NCI-H128 (cell line): ENCODE data around the gene OCA2.
"Not testable (repeated sequence)": the region's sequence is repeated elsewhere in the genome, so short reads cannot be mapped to it uniquely, and the experiment has no call there.

Source experiments
- DNase-seq: peaks from one replicate; lab custom pipeline; 2025; ENCODE audit not compliant: unreplicated experiment; lab: John Stamatoyannopoulos, UW

OCA2 gene

DNA sequence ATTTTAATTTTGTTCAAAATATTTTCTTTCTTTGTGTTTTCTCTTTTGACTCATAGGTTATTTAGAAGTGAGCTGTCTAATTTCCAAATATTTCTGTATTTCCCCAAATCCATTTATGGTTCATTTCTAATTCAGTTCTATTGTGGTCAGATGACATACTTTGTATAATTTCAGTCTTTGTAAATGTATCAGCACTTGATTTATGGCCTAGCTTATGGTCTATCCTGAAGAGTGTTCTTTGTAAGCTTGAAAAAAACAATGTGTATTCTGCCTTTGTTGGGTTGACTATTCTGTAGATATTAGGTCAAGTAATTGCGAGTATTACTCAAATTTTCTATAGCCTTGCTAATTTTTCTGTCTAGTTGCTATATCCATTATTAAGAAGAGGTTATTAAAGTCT, 311.2 kb downstream of the OCA2 start:
- no peak for DNase-seq

DNA sequence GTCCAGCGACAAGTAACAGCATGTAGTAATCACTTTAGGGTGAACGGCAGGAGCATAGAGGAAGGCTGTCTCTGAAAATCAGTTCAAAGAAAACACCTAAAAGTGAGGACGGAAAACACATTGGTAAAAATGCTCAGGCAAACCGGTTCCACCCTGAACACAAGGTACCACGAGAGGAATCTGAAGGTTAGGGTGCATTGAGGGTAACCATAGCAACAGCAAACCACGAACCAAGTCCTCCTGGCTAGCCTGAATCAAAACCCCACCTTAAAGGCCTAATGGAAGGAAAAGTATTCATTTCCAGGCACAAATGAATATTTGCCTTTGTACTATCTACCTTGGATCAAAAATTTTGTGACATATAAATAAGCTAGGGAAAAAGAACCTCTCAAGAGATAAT, 315.0 kb downstream of the OCA2 start:
- DNase-seq: no peak

DNA sequence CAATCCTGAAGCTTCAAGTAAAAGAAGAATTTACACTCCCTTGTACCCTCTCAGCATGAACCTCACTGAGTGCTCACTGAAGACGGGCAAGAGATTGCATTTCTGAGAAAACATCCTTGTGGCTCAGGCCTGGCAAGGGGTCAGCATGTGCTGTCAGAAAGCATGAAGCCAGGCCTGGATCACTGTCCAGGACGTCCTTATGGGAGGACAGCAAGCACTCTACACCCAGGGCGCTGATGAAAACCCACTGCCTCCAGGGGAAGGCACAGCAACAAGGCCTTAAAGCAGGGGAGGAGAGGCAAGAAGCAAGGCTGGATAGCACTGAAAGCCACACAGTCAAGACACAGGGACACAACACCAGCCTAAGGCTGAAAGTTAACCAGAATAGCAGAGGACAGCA, 315.4 kb downstream of the OCA2 start:
- no peak for DNase-seq

DNA sequence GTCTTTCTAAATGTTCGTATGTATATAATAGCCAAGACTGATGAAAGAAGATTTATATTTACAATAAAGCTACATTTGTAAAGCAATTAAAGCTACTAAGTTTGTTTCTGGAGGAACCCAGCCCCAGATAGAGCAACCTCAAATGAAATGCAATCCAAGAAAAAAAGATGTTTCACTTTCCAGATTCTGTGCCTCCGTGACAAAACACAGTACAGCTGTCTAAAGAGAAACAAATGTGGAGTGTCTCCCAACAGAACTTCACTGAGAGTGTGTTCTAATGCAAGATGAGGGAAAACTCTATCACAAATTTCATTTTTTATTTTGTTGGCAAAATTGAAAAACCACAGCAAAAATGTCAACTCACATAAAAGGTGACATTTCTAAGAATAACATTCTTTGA, 317.0 kb downstream of the OCA2 start:
- no peak for DNase-seq

DNA sequence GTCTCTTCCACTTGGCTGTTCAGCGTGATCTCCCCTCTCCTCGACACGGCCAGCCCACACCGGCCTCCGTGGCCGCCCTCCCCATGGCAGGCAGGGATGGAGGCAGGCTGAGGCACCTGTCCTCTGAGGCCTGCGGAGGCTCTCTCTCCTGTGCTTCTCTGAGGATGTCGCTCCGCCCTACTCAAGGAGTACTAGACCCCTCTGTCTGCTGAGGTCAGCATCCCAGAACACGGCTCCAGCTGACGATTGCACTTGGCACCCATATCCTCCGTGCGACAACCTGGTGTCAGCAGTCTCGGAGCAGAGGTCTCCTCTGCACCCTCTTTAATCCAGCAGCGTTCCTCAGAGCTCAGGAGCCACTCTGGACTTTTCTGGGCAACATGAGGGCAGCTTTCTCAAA, 322.6 kb downstream of the OCA2 start:
- no peak for DNase-seq

DNA sequence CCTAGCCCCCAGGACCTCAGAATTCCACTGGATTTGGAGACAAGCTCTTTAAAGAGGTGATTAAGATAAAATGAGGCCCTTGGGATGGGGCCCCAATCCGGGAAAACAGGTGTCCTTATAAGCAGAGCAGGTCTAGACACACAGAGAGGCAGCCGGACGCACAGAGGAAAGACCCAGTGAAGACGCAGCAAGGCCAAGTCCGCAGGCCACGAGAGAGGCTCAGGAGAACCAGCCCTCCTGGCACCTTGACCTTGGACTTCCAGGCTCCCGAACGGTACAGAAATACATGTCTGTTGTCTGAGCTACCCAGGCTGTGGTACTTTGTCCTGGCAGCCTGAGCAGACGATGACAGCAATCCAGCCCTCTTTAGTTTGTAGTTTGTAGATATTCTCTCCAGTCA, 324.5 kb downstream of the OCA2 start:
- no peak for DNase-seq

DNA sequence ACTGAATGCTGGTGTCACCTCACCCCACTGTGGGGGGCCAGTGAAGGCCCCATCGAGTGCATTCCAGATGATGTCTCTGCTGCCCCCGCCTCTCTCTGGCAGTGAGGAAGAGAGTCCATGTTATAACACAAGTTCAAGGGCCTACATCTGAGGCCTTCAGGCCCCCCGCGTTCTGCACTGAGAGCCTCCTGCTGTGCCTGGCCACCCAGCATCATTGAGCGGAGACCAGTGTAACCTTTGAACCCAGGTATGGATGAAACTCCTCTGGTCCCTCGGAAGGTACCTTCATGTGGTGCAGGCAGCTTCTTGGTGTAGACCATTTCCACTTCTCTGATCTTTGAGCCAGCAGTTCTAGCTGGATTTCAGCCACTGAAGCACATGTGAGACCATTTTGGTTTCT, 324.9 kb downstream of the OCA2 start:
- DNase-seq: no peak

DNA sequence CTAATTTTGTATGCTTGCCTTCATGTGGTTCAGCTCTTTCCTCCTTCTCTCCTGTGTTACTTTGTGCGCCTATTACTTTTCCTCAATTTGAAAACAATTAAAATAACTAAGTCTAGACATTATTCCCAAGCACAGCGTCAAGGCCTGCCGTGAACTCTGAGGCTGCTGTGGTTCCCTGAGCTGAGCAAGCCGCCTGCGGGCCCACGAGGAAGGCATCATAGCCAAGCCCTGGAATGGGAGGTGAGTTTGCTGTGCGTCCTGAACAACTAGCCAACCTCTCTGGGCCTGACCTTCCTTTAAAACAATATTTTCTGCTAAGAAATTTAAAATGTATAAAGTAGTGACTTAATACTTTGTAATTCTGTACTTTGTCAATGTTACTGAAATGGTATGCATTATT, 327.2 kb downstream of the OCA2 start:
- DNase-seq: no peak

DNA sequence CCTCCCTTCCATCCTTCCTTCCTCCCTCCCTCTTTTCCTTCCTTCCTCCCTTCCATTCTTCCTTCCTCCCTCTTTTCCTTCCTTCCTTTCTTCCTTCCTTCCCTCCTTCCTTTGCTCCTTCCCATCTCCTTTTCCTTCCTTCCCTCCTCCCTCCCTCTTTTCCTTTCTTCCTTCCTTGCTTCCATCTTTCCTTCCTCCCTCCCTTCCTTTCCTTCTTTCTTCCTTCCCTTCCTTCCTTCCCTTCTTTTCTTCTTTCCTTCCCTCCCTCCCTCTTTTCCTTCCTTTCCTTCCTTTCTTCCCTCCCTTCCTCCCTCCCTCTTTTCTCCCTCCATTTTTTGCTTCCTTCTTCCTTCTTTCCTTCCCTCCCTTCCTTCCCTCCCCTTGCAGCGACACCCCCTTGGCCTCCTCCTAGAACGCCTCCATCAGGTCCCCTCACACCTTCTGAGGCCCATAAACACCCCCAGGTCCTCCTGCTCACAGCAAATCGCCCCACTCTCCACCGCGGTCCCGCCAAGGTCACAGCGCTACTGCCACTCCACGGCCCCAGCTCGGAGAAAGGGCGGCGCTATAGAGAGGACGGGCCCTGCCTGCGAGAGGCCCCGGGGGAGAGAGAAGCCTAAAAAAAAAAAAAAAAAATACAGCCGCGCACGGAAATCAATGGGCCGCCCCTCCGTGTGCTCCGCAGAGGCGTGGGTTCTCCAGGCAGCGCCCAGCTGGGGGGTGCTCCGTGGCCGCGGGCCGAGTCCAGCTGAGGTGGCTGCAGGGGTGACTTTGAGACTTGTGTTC, 328.2 kb downstream of the OCA2 start:
- no peak for DNase-seq

DNA sequence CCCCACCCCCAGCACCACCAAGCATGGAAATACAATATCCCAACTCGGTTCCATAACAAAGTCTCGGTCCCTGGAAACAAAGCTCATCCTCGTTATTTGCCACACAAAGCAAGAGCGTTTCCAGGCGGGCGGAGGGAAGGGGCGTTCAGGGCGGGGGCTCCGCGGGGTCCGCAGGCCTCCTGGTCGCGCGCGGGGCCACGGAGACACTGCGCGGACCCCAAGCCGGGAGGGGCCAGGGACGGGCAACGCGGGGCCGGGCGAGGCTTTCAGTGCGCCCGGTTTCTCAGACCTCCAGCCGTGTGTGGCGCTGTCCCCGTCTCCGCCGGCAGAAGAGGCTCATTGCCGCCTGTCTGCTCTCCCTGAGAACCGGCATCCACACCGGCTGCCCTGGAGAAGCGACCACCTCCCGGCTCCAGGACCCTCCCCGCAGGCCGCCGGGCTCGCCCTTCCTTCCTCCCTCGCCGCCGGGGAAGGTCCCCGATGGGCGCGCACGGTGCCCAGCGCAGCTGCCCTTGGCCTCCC, 329.0 kb downstream of the OCA2 start:
- no peak for DNase-seq

DNA sequence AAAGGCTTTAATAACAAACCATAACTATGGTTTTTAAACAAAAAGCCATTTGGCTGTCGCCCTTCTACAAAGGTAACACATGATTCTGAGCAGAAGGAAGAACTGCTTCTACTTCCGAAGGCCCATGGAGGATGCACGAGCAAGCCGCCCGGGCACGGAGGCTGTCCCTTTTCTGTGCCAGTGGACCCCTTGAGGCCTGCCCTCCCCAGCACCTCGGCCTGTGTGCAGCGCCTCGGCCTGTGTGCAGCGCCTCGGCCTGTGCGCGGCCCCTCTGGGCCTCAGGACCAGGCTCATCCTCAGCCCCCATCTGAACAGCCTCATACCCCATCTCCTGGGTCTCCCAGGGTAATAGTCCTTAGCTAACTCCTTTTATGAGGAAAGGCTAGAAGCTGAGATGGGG, 329.5 kb downstream of the OCA2 start:
- DNase-seq: no peak

DNA sequence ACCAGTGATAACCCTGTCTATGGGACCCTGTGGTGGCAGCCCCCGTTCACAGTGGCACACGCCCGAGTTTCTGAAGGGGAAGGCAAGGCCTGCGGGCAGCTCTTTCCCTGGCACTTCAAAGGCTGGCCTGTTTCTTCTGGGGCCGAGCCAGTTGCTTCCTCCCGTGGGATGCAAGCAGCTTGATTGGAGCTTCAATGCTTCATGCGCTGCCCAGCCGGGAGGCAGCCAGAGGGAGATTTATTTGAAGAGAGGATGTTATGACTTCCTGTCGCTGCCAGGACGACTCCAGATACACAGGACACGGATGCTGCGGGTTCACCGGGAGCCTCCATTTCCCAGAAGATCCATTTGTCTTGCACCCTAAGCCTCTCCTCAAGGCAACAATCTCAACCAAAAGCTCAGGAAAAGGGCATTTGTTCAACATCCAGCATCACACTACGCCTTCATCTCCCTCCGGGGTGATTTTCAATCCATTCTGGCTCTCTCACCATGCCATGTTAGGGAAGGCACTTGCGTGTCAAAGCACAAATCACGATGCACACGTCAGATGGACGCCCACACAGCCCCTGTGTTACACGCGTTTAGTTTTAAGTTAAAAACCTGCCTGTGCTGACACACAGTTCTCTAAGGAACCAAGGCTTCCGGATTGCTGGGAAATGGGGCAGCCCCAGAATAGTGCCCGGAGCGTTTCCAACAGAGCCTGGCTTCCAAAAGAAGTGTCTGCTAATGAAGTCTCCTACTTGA, 330.2 kb downstream of the OCA2 start:
- DNase-seq: no peak

DNA sequence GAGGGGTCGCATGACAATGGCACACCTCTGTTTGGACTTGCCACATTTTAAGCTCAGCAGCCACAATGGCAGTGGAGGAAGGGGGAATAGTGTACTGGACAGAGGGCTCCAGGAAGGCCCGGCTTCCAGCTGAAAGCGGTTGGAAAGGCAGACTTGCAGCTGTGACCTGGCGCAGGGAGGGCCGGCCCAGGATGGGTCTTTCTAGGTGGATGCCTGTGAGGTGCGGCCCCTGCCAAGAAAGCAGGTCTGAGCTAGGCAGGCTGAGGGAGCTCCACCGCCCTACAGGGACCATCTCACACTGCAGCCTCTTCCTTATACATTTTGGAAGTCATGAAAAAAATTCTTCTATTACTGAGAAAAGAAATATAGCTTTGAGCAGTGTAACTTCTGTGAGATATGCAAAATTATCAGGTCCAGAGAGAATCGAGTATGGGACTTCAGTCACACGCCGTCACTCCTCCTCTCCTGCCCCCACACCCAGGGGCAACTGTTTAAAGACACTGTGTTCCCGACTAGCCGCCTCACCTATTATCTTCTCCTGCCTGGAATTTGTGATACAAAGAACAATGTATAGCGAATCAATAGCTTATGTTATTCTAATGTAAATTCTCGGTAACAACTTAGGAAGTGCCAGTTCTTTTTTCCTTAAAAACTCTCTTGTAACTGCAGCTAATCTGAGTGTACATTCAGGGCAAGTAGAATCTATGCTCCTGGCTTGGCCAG, 331.0 kb downstream of the OCA2 start:
- no peak for DNase-seq

DNA sequence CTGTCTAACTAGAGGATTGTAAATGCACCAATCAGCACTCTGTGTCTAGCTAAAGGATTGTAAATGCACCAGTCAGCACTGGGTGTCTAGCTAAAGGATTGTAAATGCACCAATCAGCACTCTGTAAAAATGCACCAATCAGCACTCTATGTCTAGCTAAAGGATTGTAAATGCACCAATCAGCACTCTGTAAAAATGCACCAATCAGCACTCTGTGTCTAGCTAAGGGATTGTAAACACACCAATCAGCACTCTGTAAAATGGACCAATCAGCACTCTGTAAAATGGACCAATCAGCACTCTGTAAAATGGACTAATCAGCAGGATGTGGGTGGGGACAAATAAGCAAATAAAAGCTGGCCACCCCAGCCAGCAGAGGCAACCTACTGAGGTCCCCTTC, 331.7 kb downstream of the OCA2 start:
- not testable (repeated sequence) for DNase-seq

DNA sequence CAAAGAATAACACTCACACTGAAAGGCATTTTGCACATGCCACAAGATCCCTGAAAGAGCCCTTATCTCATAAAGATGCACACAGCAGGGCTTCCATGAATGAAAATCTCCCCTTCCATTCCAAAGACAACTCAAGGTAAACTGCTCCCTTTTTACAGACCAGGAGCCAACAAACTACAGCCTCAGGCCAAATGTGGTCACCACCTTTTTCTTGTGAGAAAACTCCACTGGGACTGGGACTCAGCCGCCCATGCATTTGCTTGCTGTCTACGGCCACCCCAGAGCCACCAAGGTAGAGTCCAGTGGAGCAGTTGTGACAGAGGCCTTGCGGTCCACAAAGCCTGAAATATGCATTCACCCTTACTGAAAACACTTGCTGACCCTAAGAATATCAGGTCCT, 334.8 kb downstream of the OCA2 start:
- no peak for DNase-seq

DNA sequence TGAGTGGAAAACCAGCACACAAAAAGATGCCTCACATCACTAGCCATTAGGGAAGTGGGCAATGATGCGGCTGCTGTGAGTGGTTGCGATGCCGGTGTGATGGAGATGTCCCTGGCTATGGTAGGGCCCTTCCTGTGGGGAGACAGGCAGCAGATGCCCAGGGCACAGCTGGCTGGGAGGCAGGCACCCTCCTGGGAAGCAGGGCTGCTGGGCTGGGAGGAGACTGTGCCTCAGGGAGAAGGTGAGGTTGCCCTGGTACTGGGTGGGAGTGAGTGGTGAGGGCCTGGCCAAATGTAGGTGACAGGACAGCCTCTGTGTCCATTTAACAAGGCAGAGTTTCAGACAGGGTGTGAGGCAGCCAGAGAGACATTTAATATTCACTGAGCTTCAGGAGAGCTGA, 335.6 kb downstream of the OCA2 start:
- DNase-seq: no peak

DNA sequence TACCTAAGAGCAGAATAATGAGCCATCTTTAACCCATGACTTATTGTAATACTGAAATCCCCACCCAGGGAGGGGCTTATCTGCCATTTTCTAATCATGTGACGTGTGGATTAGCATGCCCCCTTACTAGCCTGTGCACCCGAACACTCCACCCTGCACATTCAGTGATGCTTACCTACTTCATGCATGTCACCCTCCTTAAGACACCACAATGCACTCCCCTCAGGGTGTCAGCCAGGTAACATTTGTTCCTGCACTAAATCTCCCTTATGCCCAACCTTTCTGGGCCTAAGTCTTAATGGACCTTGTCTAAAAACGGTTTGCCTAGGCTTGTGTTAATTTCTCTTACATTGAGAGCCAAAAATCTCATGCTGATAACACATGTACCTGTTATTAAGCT, 336.6 kb downstream of the OCA2 start:
- DNase-seq: no peak

DNA sequence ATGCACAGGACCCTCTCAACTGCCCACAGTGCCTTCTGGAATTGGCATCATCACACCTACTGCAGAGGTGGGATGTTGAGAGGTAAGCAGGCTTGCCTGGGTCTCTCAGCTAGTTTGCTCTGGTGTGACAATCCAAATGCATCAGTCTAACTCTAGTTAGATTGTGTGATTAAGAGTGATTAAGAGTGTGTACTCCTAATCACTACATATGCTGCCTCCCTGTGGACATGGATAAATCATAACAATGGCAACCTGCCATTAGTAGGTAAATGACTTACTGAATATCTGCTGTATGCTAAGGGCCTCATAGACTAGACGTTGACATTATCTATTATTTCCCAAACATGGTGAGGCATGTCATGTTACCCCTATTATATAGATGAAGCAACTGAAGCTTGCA, 342.1 kb downstream of the OCA2 start:
- DNase-seq: no peak

DNA sequence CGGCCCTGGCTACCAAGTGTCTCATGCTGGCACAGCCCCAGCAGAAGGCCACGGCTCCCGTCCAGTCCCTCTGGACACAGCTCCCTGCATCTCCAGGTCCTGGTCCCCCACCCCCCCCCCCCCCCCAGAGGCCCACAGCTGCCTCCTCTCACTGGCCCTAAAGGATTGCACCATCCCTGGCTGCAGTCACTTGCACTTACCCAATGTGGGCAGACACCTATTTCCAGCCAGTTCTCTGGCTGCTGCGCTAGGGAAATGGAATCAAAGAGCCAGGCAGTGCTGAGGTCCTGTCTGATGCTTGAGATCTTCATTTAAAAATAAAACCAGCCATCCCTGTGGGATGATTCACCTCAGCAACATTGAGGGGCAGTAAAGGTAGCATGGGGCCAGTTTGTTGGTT, 346.4 kb downstream of the OCA2 start:
- no peak for DNase-seq

DNA sequence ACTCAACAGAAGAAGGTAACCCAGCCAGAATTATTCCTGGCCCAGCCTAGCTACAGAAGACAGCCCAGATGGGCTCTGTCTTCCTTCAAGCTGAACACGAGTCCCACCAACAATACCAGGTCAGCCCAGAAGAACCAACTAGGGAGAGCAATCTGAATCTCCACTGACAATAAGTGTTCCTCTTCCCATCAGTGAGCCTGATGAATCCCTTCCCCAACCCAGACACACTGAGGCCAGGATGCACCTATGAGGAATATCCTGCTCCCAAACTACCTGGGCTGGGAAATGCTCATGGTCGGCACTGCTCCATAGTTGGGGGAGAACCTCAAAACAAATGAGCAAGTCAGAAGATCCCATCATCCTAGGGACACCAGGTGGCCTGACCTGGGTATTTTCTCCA, 351.1 kb downstream of the OCA2 start:
- DNase-seq: no peak

DNA sequence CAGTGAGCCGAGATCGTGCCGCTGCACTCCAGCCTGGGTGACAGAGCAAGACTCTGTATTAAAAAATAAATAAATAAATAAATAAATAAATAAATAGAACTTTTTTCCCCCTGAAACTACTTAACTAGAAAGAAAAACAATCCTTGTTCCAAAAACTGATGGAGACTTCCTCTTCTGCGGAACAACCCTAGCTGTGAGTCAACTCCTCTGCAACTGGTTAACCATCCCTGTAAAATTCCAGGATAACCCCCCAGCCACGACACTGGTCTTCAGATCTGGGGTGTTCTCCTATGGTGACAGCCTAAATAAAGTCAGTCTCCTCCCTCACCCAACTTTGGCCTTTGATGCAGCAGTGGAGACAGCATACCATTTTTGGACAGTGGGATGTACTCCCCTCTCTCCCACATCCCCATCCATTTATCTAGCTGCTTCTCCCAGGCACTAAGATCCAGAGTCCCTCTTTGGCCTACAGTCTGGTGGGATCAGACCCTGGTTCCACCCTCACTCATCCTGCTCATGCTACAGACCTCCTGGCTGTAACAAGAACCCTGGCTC, 352.6 kb downstream of the OCA2 start:
- DNase-seq: no peak

DNA sequence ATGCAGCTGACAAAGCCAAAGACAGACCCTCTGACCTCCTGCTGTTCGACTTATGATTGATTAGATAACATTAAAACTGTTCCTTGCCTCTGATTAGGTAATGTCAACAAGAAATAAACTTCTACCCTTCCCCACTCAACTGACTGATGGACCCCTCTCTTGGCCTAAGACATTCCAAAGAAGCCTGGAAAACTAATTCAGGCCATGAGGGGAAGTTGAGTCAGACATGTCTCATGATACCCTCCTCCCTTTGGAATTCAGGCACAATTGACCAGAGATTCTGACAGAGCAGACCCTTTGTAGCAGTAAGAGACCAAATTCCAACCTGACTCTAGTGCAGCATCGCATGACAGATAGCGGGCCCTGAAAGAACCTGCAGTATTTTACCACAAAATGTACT, 354.5 kb downstream of the OCA2 start:
- DNase-seq: no peak
